Tongue (tissue), 2 donors: ENCODE data around the gene FKBP4. TPM values are rescaled to one million over a fixed set of nuclear protein-coding genes. Genes with fewer than 3 reads are reported as not detected.

Source experiments
- DNase-seq: peaks from one replicate; pipeline ENCODE4 v3.0.0-alpha.2; 2015
- total RNA-seq: library from RNA; depleted of rRNA; stranded (reverse); fragments of >200 nt; gene quantifications from one replicate; pipeline ENCODE4 v1.2.3, GENCODE V29; 2014

The FKBP4 gene
- total RNA-seq, 1 donor from 2014 or later, result 57.7 TPM

DNA sequence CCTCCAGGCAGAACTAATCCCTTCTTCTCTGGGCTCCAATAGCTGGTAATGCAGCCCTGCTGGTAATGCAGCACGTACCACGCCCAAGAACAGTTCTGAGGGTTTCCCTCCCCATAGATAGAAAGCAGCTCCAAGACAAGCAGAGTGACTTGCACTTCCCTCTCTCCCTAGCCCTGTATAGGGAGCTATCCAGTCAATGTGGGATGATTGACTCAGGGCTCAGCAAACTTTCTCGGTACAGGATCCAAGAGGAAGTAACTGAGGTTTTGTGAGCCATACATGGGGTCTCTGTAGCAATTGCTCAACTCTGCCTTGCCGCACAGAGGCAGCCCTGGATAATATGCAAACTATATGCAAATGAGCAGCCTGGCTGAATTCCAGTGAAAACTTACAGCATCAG is 15.5 kb upstream of the FKBP4 start:
- DNase-seq, result peak; percentile 54

GRCh38 chr12:2783936-2784600 is 10.7 kb upstream of the FKBP4 start:
- peak; percentile 84 for DNase-seq

- DNase-seq, result no peak
Observed at GRCh38 chr12:2785017-2785416, 9.8 kb upstream of the FKBP4 start.

DNA sequence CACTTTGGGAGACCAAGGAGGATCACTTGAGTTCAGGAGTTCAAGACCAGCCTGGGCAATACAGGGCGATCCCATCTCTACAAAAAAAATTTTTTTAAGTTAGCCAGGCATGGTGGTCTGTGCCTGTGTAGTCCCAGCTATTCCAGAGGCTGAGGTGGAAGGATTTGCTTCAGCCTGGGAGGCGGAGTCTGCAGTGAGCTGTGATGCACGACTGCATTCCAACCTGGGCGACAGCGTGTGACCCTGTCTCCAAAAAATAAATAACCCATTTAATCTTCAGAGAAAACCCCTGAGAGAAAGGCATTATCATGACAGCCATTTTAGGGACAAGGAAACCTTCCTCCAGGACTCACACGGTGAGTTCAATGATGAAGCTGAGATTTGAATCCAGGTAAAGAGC is 3.7 kb upstream of the FKBP4 start:
- DNase-seq, result no peak

DNA sequence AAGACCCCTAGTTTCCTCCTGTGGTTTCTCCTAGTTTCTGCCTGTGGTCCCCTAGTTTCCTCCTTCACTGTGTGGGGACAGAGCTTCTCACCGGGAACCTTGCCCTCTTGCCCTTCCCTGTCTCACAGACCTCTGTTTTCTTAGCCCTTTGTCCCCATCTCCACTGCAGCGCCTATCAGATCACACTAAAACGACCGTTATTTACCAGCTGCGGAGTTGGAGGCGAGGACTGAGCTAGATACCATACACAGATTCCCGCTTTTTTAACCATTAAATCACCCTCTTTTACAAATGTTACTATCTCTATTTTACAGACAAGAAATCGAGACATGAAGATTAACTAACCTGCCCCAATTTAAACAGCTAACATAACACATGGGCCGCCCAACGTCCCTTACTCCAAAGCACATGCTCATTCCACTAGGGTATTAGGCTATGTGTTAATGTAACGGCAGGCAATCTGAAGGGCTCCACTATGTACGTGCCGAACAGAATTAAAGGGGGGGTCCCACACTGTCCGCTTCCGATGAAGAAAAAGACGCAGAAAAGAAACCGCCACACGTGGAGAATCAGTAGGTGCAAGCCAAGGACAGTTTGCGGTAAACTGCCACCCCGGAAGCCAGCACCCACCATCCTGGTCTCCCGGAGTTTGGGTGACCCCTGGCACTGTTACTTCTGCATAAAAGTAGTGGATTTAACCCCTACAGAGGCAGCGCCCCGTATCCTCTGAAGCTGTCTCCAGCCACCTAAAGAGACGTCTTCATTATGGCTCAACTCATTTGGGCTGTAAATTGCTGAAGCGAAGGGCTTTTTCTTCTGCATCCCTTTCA is 1.9 kb upstream of the FKBP4 start:
- no peak for DNase-seq

GRCh38 chr12:2793561-2793960 is 1.2 kb upstream of the FKBP4 start:
- no peak for DNase-seq

GRCh38 chr12:2794191-2794735 is 507 bp upstream of the FKBP4 start:
- no peak for DNase-seq

- DNase-seq, result peak; percentile 84
Observed at GRCh38 chr12:2795291-2796186, 769 bp downstream of the FKBP4 start.

- no peak for DNase-seq
Observed at GRCh38 chr12:2796187-2796666, 1.5 kb downstream of the FKBP4 start.

DNA sequence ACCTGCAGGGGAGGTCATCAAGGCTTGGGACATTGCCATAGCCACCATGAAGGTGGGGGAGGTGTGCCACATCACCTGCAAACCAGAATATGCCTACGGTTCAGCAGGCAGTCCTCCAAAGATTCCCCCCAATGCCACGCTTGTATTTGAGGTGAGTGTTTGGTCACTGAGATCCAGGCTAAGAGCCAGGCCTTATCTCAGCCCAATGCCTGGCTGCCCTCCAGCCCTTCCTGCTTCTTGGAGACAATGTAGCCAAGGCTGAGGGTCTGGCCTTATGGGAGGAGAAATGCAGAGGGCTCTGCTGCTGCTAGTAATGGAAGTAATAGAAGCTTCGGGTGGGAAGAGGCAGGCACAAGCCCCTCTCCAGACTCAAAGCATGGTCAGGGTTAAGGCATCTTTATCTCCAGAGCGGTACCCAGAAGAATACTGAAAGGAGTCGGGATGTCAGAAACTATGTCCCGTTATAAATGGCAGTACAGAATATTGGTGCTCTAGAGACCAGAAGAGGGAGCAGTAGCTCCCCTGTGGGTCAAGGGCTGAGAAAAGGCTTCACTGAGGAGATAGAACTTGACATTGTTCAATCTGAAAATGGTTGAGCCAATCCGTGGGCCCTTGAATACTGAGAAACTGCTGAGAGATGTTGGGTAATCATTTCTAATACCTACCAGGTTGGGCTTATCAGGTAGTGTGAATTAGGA is 3.1 kb downstream of the FKBP4 start:
- no peak for DNase-seq

GRCh38 chr12:2800046-2800570 is 5.3 kb downstream of the FKBP4 start:
- DNase-seq, result no peak

GRCh38 chr12:2801044-2801783 is 6.4 kb downstream of the FKBP4 start:
- no peak for DNase-seq

GRCh38 chr12:2803635-2804392 is 9.0 kb downstream of the FKBP4 start:
- DNase-seq, result no peak

DNA sequence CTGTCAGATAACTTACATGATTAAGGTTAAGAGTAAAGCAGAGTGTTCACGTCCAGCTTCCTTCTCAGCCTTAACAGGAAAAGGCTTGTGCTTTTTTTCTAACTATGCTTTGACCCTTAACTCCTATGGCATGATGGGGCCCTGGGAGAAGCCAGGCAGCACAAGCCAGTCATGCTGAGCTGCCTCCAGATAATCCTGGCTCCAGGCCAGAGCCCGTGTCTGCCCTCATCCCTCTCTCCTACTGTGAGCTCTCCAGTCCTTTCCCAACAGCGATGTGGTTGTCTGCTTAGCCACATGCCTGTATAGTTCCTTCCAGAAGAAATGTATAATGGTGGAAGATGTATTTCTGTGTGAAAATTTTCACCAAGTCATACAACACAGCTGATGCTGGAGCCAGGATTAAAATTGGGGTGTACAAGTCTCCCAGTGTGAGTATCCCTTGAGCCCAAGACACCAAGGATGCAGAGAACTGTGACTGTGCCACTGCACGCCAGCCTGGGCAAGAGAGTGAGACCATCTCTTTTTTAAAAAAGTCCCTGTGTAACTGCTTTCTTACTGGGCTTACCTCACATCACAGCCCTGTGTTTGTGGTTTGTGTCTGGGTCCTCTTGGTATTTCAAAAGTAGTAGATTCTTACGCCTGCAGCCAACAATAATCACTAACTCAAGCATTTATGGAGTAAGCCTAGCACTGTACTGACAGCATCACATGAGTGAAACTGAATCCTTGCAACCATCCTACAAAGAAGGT is 9.8 kb downstream of the FKBP4 start:
- DNase-seq, result peak; percentile 36

DNA sequence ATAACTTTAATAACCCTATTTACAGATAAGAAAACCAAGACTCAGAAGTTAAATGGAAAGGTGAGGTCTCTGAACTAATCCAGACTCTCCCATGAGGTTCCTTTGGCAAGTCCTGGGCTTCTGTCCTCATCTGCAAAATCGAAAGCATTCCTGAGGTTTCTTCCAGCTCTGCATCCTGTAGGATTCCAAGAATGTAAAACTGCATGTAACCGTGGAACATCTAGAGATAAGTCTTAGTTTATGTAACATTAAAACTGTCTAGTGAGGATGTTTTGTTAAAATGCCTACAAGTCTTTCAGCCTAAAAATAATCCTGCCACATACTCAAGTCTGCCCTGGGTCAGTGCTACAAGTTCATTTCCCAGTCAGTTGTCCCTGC is 10.4 kb downstream of the FKBP4 start:
- DNase-seq, result peak; percentile 6

DNA sequence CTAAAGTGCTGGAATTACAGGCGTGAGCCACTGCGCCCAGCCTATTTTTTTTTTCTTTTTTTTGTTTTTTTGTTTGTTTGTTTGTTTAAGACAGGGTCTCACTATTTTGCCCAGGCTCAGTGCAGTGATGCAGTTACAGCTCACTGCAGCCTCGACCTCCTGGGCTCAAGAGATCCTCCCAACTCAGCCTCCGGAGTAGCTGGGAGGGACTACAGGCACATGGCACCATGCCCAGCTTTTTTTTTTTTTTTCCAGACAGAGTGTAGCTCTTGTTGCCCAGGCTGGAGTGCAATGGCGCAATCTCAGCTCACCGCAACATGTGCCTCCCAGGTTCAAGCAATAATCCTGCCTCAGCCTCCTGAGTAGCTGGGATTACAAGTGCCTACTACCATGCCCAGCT is 11.9 kb downstream of the FKBP4 start:
- no peak for DNase-seq

GRCh38 chr12:2811801-2812200 is 17.0 kb downstream of the FKBP4 start:
- peak; percentile 38 for DNase-seq

DNA sequence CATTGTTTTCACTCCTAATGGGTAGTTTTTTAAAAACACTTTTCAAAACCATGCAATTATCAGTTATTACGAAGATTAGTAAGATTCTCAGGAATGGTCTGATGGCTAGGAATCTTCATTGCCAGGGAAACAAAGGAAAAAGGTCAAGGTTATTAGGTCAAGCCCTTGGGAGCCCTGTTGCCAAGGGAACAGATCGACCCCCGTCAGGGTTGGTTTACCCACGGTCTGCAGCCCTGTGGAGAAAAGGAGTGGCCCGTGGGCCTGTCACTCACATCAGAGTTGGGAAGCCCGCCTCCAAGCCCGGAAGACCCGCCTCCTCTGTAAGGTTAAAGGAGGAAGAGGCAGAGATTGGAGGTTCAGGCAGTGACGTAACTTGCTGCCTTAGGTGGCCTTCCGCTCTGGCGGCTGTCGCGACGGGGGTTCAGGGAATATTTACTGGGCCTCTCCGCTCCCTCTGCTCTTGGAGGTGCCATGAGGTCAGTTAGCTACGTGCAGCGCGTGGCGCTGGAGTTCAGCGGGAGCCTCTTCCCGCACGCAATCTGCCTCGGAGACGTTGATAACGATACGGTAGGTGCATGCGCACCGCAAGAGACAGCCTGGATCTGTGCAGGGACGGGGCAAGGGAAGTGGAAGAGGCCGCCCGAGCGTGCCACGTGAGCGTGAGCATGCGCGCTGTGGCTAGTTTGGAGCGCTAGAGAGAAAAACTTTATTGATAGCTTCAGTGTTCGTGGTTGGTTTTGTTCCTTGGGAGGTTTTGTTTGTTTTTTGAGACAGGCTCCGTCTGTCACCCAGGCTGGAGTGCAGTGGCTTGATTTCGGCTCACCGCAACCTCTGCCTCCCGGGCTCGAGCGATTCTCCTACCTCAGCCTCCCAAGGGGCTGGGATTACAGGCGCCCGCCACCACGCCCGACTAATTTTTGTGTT is 17.8 kb downstream of the FKBP4 start, which contains the start of gene ITFG2:
Gene ITFG2, plus strand, starts transcription at position 379 of the 924 bp plus-strand sequence. Its CDS starts 93 bp downstream, at position 472.
- peak; percentile 100 for DNase-seq
